Endothelial cell of umbilical vein (primary cell): ENCODE measurements around the gene KIAA1958. TPM values are rescaled to one million over a fixed set of nuclear protein-coding genes. Genes with fewer than 3 reads are reported as not detected.

Experiments used
- BruUV-seq: library from RNA; stranded (reverse); fragments of 400-500 nt; replicated peaks from 2 replicates; lab custom pipeline; 2021; lab: Mats Ljungman, UMichigan
- CTCF ChIA-PET: fragments of 300-600, 350-600 bp; sonication (Branson Sonifier 250); formaldehyde crosslinking; loops from one replicate; lab custom pipeline; 2021; ENCODE audit warnings: antibody characterized with exemption, inconsistent platforms; lab: Charles Lee
- POLR2A ChIA-PET: fragments of 300-600, 350-600 bp; sonication (Branson Sonifier 250); formaldehyde crosslinking; loops from one replicate; lab custom pipeline; 2021; ENCODE audit warnings: antibody characterized with exemption, inconsistent platforms; lab: Charles Lee
- DNase-seq: peaks from one replicate; pipeline ENCODE4 v3.0.0-alpha.2; 2011; ENCODE audit warnings: low read depth, low spot score
- FAIRE-seq: peaks from 2 replicates; lab custom pipeline; 2011; peaks lifted over from hg19 to GRCh38; lab: Jason Lieb, UNC
- H2AFZ ChIP-seq: 2 replicates; pipeline ENCODE4 v1.6.0; 2012; ENCODE audit warnings: low read depth, low read length, control low read depth, inconsistent platforms
- H3K27ac ChIP-seq: 2 replicates; pipeline ENCODE4 v1.5.1; 2011; ENCODE audit warnings: low read depth, mild to moderate bottlenecking, control low read depth, low read length, moderate library complexity; ENCODE audit not compliant: insufficient read depth
- H3K27me3 ChIP-seq, 2 experiments: 2 replicates each; pipeline versions ENCODE4 v1.6.0 to v1.6.1; 2011; ENCODE audit warnings: low read length in 2 of 2, mixed read lengths in 1 of 2; ENCODE audit not compliant: control insufficient read depth in 2 of 2, insufficient read depth in 2 of 2
- H3K36me3 ChIP-seq, 2 experiments: 2 replicates in 1 of 2; 3 replicates in 1 of 2; pipeline ENCODE4 v1.5.1; 2011; ENCODE audit warnings: low read length in 2 of 2, mild to moderate bottlenecking in 1 of 2, moderate library complexity in 1 of 2; ENCODE audit not compliant: control insufficient read depth in 2 of 2, insufficient read depth in 2 of 2; ENCODE audit errors: extremely low read depth in 1 of 2
- H3K4me1 ChIP-seq: 3 replicates; pipeline ENCODE4 v1.5.1; 2011; ENCODE audit warnings: mild to moderate bottlenecking, low read length; ENCODE audit not compliant: control insufficient read depth, insufficient read depth; ENCODE audit errors: extremely low read depth
- H3K4me2 ChIP-seq: 2 replicates; pipeline ENCODE4 v1.6.1; 2011; ENCODE audit warnings: low read length, control low read depth, mixed read lengths; ENCODE audit not compliant: insufficient read depth
- H3K4me3 ChIP-seq, 3 experiments: fragments of 200-600 bp in 1 of 3; sonication (generic), shearing (Covaris generic) in 1 of 3; replicated peaks in 1 of 3; 2 replicates each; pipeline ENCODE4 v1.5.1; 2011 to 2016; ENCODE audit warnings: control low read depth in 3 of 3, low read length in 3 of 3, mild to moderate bottlenecking in 2 of 3, inconsistent platforms in 1 of 3, low read depth in 1 of 3, moderate library complexity in 1 of 3; ENCODE audit not compliant: insufficient read depth in 1 of 3
- H3K79me2 ChIP-seq: 2 replicates; pipeline ENCODE4 v1.6.0; 2012; ENCODE audit warnings: low read length, inconsistent platforms; ENCODE audit not compliant: control insufficient read depth, insufficient read depth
- H3K9ac ChIP-seq: replicated peaks from 2 replicates; pipeline ENCODE3; 2011; ENCODE audit warnings: low read length, control low read depth; ENCODE audit not compliant: insufficient read depth; ENCODE audit errors: extremely low read depth
- H3K9me1 ChIP-seq: replicated peaks from 3 replicates; pipeline ENCODE4 v1.6.0; 2011; ENCODE audit warnings: mild to moderate bottlenecking, low read length; ENCODE audit not compliant: control insufficient read depth, insufficient read depth; ENCODE audit errors: extremely low read depth
- H3K9me3 ChIP-seq: replicated peaks from 2 replicates; pipeline ENCODE4 v1.5.1; 2012; ENCODE audit warnings: low read length, inconsistent platforms; ENCODE audit not compliant: control insufficient read depth, insufficient read depth
- H4K20me1 ChIP-seq: replicated peaks from 2 replicates; pipeline ENCODE3; 2011; ENCODE audit warnings: mild to moderate bottlenecking, low read length; ENCODE audit not compliant: control insufficient read depth, insufficient read depth; ENCODE audit errors: extremely low read depth
- EZH2 ChIP-seq: IDR thresholded peaks from 2 replicates; pipeline ENCODE4 v1.6.1; 2012; ENCODE audit warnings: borderline replicate concordance, low read depth, mild to moderate bottlenecking, moderate library complexity, low read length, inconsistent platforms; ENCODE audit not compliant: severe bottlenecking
- FOS ChIP-seq: IDR thresholded peaks from 2 replicates; pipeline ENCODE4 v1.6.1; 2011; ENCODE audit warnings: mild to moderate bottlenecking, low read length, moderate library complexity, borderline replicate concordance; ENCODE audit not compliant: insufficient read depth
- GATA2 ChIP-seq: IDR thresholded peaks from 2 replicates; pipeline ENCODE4 v1.7.0; 2011; ENCODE audit warnings: low read depth, mild to moderate bottlenecking, moderate library complexity, mixed read lengths, low read length; ENCODE audit not compliant: insufficient read length, insufficient read depth
- JUN ChIP-seq: IDR thresholded peaks from 2 replicates; pipeline ENCODE4 v1.6.1; 2011; ENCODE audit warnings: borderline replicate concordance, low read depth; ENCODE audit not compliant: insufficient read length, insufficient read depth
- MYC ChIP-seq: IDR thresholded peaks from one replicate; pipeline ENCODE4 v1.6.1; 2011; ENCODE audit warnings: mild to moderate bottlenecking, low read depth, low read length
- POLR2A ChIP-seq: IDR thresholded peaks from 2 replicates; pipeline ENCODE4 v1.6.1; 2012; ENCODE audit warnings: low read depth, mild to moderate bottlenecking, control low read depth, low read length
- POLR2AphosphoS5 ChIP-seq: IDR thresholded peaks from 2 replicates; pipeline ENCODE4 v1.6.1; 2012; ENCODE audit warnings: low read depth, mild to moderate bottlenecking, control low read depth, low read length, moderate library complexity; ENCODE audit not compliant: insufficient read depth
- dilution Hi-C: fragments of 300-500 bp; cut with MboI; formaldehyde crosslinking; loops from one replicate; pipeline ENCODE4 v1.15.0; 2019; ENCODE audit warnings: low sequenced_read_pairs; ENCODE audit not compliant: extremely low pct_ligation_motif_present
- intact Hi-C: fragments of 100-400 bp; cut with micrococcal nuclease; formaldehyde crosslinking; loops from one replicate; pipeline ENCODE4 v1.10.0; 2022
- polyA plus RNA-seq, 4 experiments: library from polyadenylated mRNA; depleted of rRNA in 3 of 4; stranded (reverse) in 3 of 4; unstranded in 1 of 4; fragments of >200 nt; gene quantifications; 2 replicates each; pipeline versions ENCODE4 v1.2.1 to v1.2.3, GENCODE V29; 2011 to 2012; ENCODE audit warnings: missing spikeins in 1 of 4
- total RNA-seq: library from RNA; stranded (reverse); gene quantifications from 2 replicates; pipeline ENCODE4 v1.2.3, GENCODE V29; 2021
- TF ChIP-seq, protein P1 (sequence below): IDR thresholded peaks from 2 replicates; pipeline ENCODE4 v1.6.1; 2011; ENCODE audit not compliant: insufficient read depth, insufficient read length
- TF ChIP-seq, protein P2 (sequence below), 2 donors: IDR thresholded peaks; 1 replicate in 1 of 2; 2 replicates in 1 of 2; pipeline ENCODE4 v1.5.1; 2011; ENCODE audit warnings: low read length in 2 of 2, mild to moderate bottlenecking in 2 of 2, moderate library complexity in 2 of 2, control low read depth in 1 of 2, inconsistent platforms in 1 of 2, low read depth in 1 of 2; ENCODE audit not compliant: insufficient read depth in 1 of 2; ENCODE audit errors: extremely low read depth in 1 of 2

KIAA1958 gene
- total and polyA plus RNA-seq, 2 donors (not counting 3 experiments of a cell fraction or from before 2014, with no cell fraction given) = 1.7 to 5.0 TPM

DNA sequence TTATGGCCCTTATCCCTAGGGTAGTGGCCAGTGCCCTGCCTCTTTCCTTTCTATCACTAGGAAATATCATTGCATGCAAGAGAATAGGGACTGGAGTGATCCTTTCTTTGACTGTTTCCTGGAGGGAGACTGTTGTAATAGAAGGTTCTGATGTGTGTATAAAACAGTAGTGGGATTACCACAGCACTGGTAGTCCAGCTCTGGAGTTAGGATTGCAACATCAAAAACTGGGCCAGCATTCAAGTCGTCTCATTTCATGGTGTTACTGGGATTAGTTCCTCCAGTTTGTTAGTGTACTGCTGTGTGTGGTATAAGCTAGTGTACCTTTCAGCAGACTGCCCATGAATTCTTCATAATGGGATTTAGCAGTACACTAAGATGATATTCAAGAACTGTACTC is 45.8 kb downstream of the KIAA1958 start:
- Histone ChIP-seq H3K27me3 (no peaks in the 10 kb centered on the region), H4K20me1 (no peaks in the 10 kb centered on the region), H3K4me2 (no peak overlapping the region), H3K9me3 (no peaks in the 10 kb centered on the region), H3K9me1 (no peaks in the 10 kb centered on the region), H3K9ac (no peak overlapping the region), H3K79me2 (no peaks in the 10 kb centered on the region), H3K4me1 (peaks cover 11% of the 10 kb centered on the region), H3K27ac (no peak overlapping the region), H3K4me3 (no peak overlapping the region), H3K36me3 (no peaks in the 10 kb centered on the region), H2AFZ (no peak overlapping the region)
- intact Hi-C loops (no loop called here), dilution Hi-C loops (no loop called here)
- no TSS peak for BruUV-seq
- CTCF ChIA-PET = no interaction called here
- FAIRE-seq (no peak), DNase-seq (no peak)
- POLR2A ChIA-PET = no interaction called here
- no peak for TF ChIP-seq POLR2AphosphoS5
- TF ChIP-seq JUN = no peak
- TF ChIP-seq, protein P1, sequence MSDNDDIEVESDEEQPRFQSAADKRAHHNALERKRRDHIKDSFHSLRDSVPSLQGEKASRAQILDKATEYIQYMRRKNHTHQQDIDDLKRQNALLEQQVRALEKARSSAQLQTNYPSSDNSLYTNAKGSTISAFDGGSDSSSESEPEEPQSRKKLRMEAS = no peak
- TF ChIP-seq GATA2 = no peak
- TF ChIP-seq, protein P2, sequence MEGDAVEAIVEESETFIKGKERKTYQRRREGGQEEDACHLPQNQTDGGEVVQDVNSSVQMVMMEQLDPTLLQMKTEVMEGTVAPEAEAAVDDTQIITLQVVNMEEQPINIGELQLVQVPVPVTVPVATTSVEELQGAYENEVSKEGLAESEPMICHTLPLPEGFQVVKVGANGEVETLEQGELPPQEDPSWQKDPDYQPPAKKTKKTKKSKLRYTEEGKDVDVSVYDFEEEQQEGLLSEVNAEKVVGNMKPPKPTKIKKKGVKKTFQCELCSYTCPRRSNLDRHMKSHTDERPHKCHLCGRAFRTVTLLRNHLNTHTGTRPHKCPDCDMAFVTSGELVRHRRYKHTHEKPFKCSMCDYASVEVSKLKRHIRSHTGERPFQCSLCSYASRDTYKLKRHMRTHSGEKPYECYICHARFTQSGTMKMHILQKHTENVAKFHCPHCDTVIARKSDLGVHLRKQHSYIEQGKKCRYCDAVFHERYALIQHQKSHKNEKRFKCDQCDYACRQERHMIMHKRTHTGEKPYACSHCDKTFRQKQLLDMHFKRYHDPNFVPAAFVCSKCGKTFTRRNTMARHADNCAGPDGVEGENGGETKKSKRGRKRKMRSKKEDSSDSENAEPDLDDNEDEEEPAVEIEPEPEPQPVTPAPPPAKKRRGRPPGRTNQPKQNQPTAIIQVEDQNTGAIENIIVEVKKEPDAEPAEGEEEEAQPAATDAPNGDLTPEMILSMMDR (IDR thresholded peaks at IDR 0.05; ENCODE audit: extremely low read depth in 1 of 2, insufficient read depth in 1 of 2, low read depth in 1 of 2, low read length in 2 of 2) = no peak
- no peak for TF ChIP-seq EZH2
- TF ChIP-seq POLR2A = no peak
- TF ChIP-seq FOS = no peak
- no peak for TF ChIP-seq MYC
